HL-60/S4 (cell line): ENCODE measurements around the gene FANCC.
"Not testable (repeated sequence)": the region's sequence is repeated elsewhere in the genome, so short reads cannot be mapped to it uniquely, and the experiment has no call there.

ENCODE experiments used
- in situ Hi-C: fragments of 300-500 bp; cut with MboI; formaldehyde crosslinking; loops from 2 replicates; pipeline ENCODE4 v1.14.3; 2022; ENCODE audit warnings: low sequenced_read_pairs

Gene FANCC

GRCh38 chr9:95284162-95285080 is 33.1 kb downstream of the FANCC start:
- in situ Hi-C loops = no loop called here

GRCh38 chr9:95283673-95284072 is 33.8 kb downstream of the FANCC start:
- in situ Hi-C loops = no loop called here

- in situ Hi-C loops = no loop called here
These were observed 35.2 kb downstream of the FANCC start for GRCh38 chr9:95282332-95282731.

DNA sequence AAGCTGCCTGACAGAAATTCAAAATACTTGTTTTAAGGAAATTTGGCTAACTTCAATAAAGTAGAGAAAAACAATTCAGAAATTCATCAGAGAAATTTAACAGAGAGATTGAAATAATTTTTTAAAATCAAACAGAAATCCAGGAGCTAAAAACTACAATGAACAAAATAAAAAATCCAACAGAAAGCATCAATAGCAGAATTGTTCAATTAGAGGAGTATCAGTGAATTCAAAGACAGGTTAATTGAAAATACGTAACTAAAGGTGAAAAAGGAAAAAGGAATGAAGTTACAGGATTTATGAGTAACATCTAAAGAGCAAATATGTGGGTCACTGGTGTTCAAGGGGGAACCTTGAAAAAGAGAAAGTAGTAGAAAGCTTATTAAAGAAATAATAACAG is 36.8 kb downstream of the FANCC start:
- in situ Hi-C loops = no loop called here

GRCh38 chr9:95277509-95277908 is 40.0 kb downstream of the FANCC start:
- in situ Hi-C loops = no loop called here

DNA sequence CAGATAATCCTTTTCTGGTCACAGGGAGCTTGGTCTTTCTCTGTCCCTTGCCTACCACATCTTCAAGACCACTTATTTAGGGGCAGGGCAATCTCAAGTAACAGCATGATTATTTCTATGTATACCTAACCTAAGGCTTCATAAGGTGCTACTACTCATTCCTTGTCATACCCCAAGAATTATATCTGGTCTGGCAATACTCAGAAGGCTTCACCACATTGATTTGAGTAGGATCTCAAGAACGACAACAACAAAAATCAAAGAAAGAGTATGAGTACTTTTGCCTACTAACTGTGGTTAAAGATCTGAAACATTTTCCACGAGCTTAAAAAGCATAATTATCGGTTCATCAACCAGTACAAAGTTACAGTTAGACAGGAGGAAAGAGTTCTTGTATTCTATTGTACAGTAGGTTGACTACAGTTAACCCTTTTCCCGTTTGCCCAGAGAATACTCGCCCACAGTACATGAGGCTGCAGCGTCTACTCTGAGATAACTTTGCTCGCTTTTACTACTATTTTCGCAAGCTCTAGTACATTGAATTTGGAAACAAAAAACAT is 41.0 kb downstream of the FANCC start:
- in situ Hi-C loops = no loop called here

- in situ Hi-C loops = not testable (repeated sequence)
These were observed 43.3 kb downstream of the FANCC start for GRCh38 chr9:95274160-95274559.

GRCh38 chr9:95273369-95274022 is 44.0 kb downstream of the FANCC start:
- in situ Hi-C loops = no loop called here

DNA sequence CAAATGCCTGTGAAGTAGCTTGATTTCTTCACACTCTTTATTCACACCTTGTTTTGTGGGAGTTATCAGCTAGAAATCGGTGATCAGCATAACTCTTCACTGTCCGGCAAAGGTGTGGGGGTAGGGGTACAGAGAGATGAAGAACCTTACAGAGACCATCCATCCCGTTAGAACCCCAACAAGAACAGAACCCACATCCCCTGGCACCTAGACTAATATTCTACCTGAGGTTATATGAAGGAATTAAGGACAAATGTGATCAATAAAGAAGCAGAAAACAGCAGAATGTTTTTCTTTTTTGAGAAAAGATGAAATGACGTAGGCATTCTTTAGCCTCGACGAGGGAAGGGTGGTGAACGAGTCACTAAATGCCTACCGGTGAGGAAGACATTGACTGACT is 44.7 kb downstream of the FANCC start:
- in situ Hi-C loops = no loop called here

GRCh38 chr9:95270790-95271189 is 46.7 kb downstream of the FANCC start:
- in situ Hi-C loops = no loop called here

GRCh38 chr9:95269803-95270773 is 47.4 kb downstream of the FANCC start:
- in situ Hi-C loops = not testable (repeated sequence)

- in situ Hi-C loops = no loop called here
These were observed 48.8 kb downstream of the FANCC start for GRCh38 chr9:95268681-95269080.

DNA sequence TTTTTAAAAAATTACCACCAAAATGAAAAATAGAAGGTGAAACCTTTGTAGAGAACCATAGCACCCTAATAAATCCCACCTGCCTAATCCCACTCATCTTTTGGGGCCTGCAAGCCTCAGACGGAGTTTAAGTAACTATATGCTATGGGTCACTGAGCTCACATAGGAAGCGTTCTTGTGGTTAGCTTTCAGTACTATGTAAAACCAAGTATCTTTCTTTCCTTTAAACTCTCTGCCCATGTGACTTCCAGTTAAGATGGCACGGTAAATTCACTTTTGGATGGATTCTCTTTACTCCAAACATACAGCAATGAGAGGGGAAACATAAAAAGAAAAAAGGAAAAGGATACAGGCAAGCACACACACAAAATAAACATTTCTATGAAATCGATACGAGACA is 50.9 kb downstream of the FANCC start:
- in situ Hi-C loops = no loop called here

- in situ Hi-C loops = no loop called here
These were observed 51.5 kb downstream of the FANCC start for GRCh38 chr9:95265960-95266359.

DNA sequence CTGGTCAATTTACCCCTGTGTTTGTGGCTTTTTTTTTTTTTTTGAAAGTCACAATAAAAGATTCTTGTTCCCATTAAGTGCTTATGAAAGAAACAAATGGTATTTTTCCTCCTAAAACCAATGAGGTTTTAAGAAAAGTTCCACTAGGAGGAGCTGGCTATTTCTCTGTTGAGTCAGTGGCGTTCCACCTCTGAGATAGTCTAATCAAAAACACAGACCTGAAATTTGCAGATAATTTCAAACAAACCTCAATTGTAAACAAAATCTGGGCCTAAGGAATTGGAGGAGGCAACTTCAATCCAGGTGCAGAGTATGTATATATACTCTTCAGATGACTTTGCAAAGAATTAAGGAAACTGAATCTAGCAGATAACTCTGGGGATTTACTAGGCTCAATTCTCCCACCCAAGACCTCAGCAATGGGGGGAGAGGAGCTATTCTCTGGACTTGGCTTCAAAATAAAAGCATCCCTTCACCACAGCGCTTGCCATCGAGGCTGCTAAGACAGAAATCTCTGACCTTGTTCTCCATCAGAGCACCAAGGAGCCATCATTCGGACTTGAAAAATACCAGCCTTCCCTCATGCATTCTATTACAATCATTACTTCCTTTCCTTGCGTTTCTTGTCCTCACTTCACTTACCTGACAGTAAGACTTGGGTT is 52.4 kb downstream of the FANCC start:
- in situ Hi-C loops = no loop called here

GRCh38 chr9:95261890-95262289 is 55.6 kb downstream of the FANCC start:
- in situ Hi-C loops = no loop called here

GRCh38 chr9:95250462-95251221 is 66.9 kb downstream of the FANCC start:
- in situ Hi-C loops = no loop called here

DNA sequence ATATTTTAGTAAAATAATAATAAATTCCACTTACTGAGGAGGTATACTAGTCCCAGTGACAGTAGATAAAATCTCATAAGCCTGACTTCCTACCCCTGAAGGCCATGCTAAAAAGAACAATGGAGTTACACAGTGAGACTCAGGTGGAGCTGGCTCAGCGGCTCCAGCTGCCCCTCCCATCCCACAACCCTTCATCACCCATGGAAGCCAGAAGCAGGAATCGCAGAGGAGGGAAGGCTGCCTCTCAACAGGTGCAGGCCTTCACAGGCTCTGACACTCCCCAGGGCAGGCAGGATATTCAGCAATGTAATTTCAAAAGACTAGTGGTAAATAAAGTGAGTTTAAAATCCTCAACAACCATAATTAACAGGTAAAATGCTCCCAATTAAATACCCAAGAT is 67.5 kb downstream of the FANCC start:
- in situ Hi-C loops = no loop called here

- in situ Hi-C loops = no loop called here
These were observed 71.0 kb downstream of the FANCC start for GRCh38 chr9:95246547-95246946.

GRCh38 chr9:95242613-95243012 is 74.9 kb downstream of the FANCC start:
- in situ Hi-C loops = no loop called here
